Hepatocyte (in vitro differentiated cells): ENCODE data around the gene KIF5C. TPM values are rescaled to one million over a fixed set of nuclear protein-coding genes. Genes with fewer than 3 reads are reported as not detected.

Experiments
- DNase-seq: peaks from one replicate; pipeline ENCODE4 v3.0.0-alpha.2; 2016; ENCODE audit warnings: low spot score
- H2AFZ ChIP-seq: fragments of 200-600 bp; sonication (generic); 2 replicates; pipeline ENCODE4 v1.6.0; 2016; ENCODE audit warnings: antibody characterized with exemption, mild to moderate bottlenecking
- H3K27ac ChIP-seq: fragments of 200-600 bp; sonication (generic); 2 replicates; pipeline ENCODE4 v1.5.1; 2016; ENCODE audit warnings: mild to moderate bottlenecking
- H3K27me3 ChIP-seq: fragments of 200-600 bp; sonication (generic); 2 replicates; pipeline ENCODE4 v1.6.1; 2016
- H3K36me3 ChIP-seq: fragments of 200-600 bp; sonication (generic); replicated peaks from 2 replicates; pipeline ENCODE4 v1.5.1; 2016; ENCODE audit warnings: low read depth; ENCODE audit not compliant: insufficient read depth
- H3K4me1 ChIP-seq: fragments of 200-600 bp; sonication (generic); 2 replicates; pipeline ENCODE4 v1.5.1; 2016; ENCODE audit warnings: mild to moderate bottlenecking, moderate library complexity; ENCODE audit not compliant: insufficient read depth
- H3K4me2 ChIP-seq: fragments of 200-600 bp; sonication (generic); 2 replicates; pipeline ENCODE4 v1.6.0; 2016
- H3K4me3 ChIP-seq: fragments of 200-600 bp; sonication (generic); 2 replicates; pipeline ENCODE4 v1.5.1; 2016; ENCODE audit warnings: mild to moderate bottlenecking
- H3K79me2 ChIP-seq: fragments of 200-600 bp; sonication (generic); 2 replicates; pipeline ENCODE4 v1.6.0; 2017; ENCODE audit warnings: mild to moderate bottlenecking
- H3K9me2 ChIP-seq: fragments of 200-600 bp; sonication (generic); replicated peaks from 2 replicates; pipeline ENCODE4 v1.6.0; 2017; ENCODE audit warnings: mild to moderate bottlenecking; ENCODE audit not compliant: insufficient read depth
- H3K9me3 ChIP-seq: fragments of 200-600 bp; sonication (generic); 2 replicates; pipeline ENCODE4 v1.5.1; 2016; ENCODE audit warnings: low read depth, mild to moderate bottlenecking
- H4K20me1 ChIP-seq: fragments of 200-600 bp; sonication (generic); 2 replicates; pipeline ENCODE4 v1.6.0; 2016; ENCODE audit warnings: mild to moderate bottlenecking; ENCODE audit not compliant: insufficient read depth, poor library complexity, severe bottlenecking
- EZH2 ChIP-seq: fragments of 200-600 bp; sonication (generic); IDR thresholded peaks from 2 replicates; pipeline ENCODE4 v1.6.1; 2016; ENCODE audit warnings: antibody characterized with exemption, mild to moderate bottlenecking, borderline replicate concordance
- EZH2phosphoT487 ChIP-seq: fragments of 200-600 bp; sonication (generic); IDR thresholded peaks from one replicate; pipeline ENCODE4 v1.6.1; 2018; ENCODE audit warnings: antibody characterized with exemption, mild to moderate bottlenecking, low read depth, moderate library complexity; ENCODE audit not compliant: unreplicated experiment, severe bottlenecking
- WGBS: methylation state at CpG from one replicate; pipeline ENCODE4 v1.1.6; 2016; ENCODE audit warnings: low lambda C conversion rate; ENCODE audit errors: missing lambda C conversion rate; 5-methylcytosine and 5-hydroxymethylcytosine counted together
- polyA plus RNA-seq: library from polyadenylated mRNA; unstranded; fragments of >200 nt; fragmentation: Nextera tagmentation; extraction: Ambion mirVana; gene quantifications from 2 replicates; pipeline ENCODE4 v1.2.1, GENCODE V29; 2016
- total RNA-seq: library from RNA; depleted of rRNA; stranded (reverse); fragments of >200 nt; gene quantifications from 2 replicates; pipeline ENCODE4 v1.2.3, GENCODE V29; 2014
- TF ChIP-seq, protein P1 (sequence below): fragments of 200-600 bp; sonication (generic); IDR thresholded peaks from 2 replicates; pipeline ENCODE4 v1.5.1; 2016; ENCODE audit warnings: antibody characterized with exemption, mild to moderate bottlenecking; ENCODE audit not compliant: poor library complexity

KIF5C gene
- total and polyA plus RNA-seq, 2 experiments from 2014 or later = 2.1 to 3.6 TPM

DNA sequence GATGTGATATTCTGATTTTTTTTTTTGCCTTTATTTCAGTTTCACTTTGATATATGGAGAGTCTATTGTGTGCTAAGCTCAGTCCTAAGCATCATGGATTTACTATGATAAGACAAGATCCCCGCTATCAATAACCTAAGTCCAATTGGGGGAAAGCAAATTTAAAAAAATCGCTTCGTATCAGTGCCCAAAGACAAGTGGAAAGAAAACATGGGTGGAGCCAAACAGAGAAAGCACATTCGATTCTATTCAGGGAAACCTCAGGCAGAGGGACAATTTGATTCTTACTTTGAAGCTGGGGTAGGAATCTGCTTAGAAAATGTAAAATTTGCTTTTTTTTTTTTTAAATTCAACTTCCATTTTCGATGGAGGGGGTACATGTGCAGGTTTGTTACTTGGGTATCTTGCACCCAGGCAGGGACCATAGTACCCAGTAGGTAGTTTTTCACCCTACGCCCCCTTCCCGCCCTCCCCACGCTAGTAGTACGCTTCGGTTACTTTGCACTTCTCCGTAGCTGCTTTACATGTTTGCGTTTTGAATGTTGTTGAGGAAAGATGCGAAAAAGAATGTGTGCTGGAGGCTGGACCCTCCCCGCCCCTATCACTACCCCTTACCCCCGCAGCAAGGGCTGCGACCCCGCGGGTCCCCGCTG is 12.4 kb downstream of the KIF5C start:
- Histone ChIP-seq H3K4me2 (peak overlapping the region; percentile 100), H3K27me3 (peaks cover 41% of the 10 kb centered on the region), H2AFZ (peak overlapping the region; percentile 68), H4K20me1 (no peaks in the 10 kb centered on the region), H3K9me3 (no peaks in the 10 kb centered on the region), H3K4me1 (peaks cover 9% of the 10 kb centered on the region), H3K27ac (no peak overlapping the region), H3K4me3 (peak overlapping the region; percentile 69), H3K79me2 (no peaks in the 10 kb centered on the region), H3K9me2 (no peaks in the 10 kb centered on the region), H3K36me3 (no peaks in the 10 kb centered on the region)
- DNase-seq = no peak
- WGBS = 9% methylated on average over 19 of the region's 19 CpGs
- no peak for TF ChIP-seq EZH2phosphoT487

DNA sequence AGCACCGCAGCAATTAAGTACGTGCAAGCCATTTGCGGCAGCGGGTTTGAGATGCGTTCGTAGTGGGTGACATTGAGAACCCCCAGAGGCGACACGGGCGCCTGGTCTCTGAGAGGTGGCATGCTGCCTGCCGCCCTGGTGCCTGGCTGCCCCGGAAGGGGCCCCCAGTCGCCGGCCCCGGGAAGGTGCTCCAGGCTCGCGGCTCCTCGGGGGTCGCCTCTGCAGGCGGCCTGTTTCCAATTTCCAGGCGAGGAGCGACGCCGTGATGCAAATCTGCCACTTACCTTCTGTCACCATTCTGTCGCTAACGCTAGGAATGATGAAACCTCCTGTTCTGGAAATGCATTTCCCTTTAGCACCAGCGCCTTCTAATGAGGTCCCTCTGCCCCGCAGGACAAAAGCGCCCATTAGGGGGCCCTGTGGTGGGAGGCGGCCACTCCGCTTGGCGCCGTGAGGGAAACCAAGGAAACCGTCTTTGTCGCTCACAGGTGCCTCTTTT is 13.0 kb downstream of the KIF5C start:
- H3K9me2 ChIP-seq = no peaks in the 10 kb centered on the region
- H3K4me3 ChIP-seq = peak overlapping the region; percentile 69
- peaks cover 9% of the 10 kb centered on the region for H3K4me1 ChIP-seq
- peak overlapping the region; percentile 68 for H2AFZ ChIP-seq
- no peak overlapping the region for H3K27ac ChIP-seq
- H3K9me3 ChIP-seq = no peaks in the 10 kb centered on the region
- peak overlapping the region; percentile 100 for H3K4me2 ChIP-seq
- H3K79me2 ChIP-seq = no peaks in the 10 kb centered on the region
- WGBS = 3% methylated on average over 30 of the region's 34 CpGs
- TF ChIP-seq, protein P1, sequence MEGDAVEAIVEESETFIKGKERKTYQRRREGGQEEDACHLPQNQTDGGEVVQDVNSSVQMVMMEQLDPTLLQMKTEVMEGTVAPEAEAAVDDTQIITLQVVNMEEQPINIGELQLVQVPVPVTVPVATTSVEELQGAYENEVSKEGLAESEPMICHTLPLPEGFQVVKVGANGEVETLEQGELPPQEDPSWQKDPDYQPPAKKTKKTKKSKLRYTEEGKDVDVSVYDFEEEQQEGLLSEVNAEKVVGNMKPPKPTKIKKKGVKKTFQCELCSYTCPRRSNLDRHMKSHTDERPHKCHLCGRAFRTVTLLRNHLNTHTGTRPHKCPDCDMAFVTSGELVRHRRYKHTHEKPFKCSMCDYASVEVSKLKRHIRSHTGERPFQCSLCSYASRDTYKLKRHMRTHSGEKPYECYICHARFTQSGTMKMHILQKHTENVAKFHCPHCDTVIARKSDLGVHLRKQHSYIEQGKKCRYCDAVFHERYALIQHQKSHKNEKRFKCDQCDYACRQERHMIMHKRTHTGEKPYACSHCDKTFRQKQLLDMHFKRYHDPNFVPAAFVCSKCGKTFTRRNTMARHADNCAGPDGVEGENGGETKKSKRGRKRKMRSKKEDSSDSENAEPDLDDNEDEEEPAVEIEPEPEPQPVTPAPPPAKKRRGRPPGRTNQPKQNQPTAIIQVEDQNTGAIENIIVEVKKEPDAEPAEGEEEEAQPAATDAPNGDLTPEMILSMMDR = peak; percentile 25
- no peak for TF ChIP-seq EZH2
- H3K36me3 ChIP-seq = no peaks in the 10 kb centered on the region
- peak; percentile 14 for DNase-seq
- H4K20me1 ChIP-seq = no peaks in the 10 kb centered on the region
- peaks cover 41% of the 10 kb centered on the region for H3K27me3 ChIP-seq

DNA sequence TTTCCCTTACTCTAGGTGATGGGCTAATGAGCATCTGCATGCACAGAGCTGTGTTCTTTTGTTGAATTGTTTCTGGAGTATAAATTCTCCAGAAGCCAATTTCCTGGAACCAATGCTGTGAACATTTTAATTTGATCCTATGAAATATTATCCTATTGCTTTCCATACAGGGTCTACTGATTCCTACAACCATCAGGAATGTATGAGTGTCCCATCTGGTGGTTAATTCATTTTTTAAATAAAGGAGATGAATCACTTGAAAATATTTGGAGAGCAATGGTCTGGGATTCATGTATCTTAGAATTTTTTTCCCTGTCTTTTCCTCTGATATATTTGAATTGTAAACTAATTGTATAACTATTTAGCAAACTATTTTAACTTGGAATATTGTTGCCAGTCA is 14.0 kb downstream of the KIF5C start:
- H3K4me3 ChIP-seq = no peak overlapping the region
- H3K79me2 ChIP-seq = no peaks in the 10 kb centered on the region
- no peak for DNase-seq
- peaks cover 41% of the 10 kb centered on the region for H3K27me3 ChIP-seq
- no peak overlapping the region for H2AFZ ChIP-seq
- no peak for TF ChIP-seq EZH2
- TF ChIP-seq, protein P1 = no peak
- no peak for TF ChIP-seq EZH2phosphoT487
- no peaks in the 10 kb centered on the region for H3K9me2 ChIP-seq
- H3K36me3 ChIP-seq = no peaks in the 10 kb centered on the region
- no peaks in the 10 kb centered on the region for H3K9me3 ChIP-seq
- H3K4me2 ChIP-seq = no peak overlapping the region
- H4K20me1 ChIP-seq = no peaks in the 10 kb centered on the region
- H3K4me1 ChIP-seq = peaks cover 9% of the 10 kb centered on the region
- no peak overlapping the region for H3K27ac ChIP-seq

DNA sequence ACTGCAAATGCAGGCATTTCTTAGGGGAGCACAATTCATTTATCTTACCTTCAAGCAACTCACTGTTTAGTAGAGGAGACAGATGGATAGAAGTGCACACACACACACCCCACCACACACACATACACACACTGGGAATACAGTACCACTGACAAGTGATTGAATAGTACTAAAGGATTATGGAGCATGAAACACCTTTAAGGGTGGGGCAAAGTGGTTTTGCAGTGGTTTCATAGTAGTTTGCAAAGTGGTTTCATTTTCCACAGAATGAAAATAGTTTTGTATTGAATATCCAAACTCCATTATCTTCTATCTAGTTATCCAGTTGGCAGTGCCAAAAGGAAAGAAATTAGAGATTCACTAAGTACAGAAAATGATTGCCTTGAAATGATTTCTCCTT is 18.9 kb downstream of the KIF5C start:
- H4K20me1 ChIP-seq = no peaks in the 10 kb centered on the region

More for the DNA sequence above, 18.9 kb downstream of the KIF5C start:
- no peaks in the 10 kb centered on the region for H3K79me2 ChIP-seq
- no peak overlapping the region for H3K4me3 ChIP-seq
- no peaks in the 10 kb centered on the region for H3K36me3 ChIP-seq
- H3K4me2 ChIP-seq = no peak overlapping the region
- no peaks in the 10 kb centered on the region for H3K9me3 ChIP-seq
- no peak overlapping the region for H3K27ac ChIP-seq
- no peaks in the 10 kb centered on the region for H3K4me1 ChIP-seq
- no peaks in the 10 kb centered on the region for H3K9me2 ChIP-seq
- peaks cover 8% of the 10 kb centered on the region for H3K27me3 ChIP-seq
- DNase-seq = no peak
- H2AFZ ChIP-seq = no peak overlapping the region
- TF ChIP-seq, protein P1 = no peak
- TF ChIP-seq EZH2 (no peak), EZH2phosphoT487 (no peak)
